Psoas muscle (tissue), 8 donors: Measurements from ENCODE around the gene SPRED3. TPM values are rescaled to one million over a fixed set of nuclear protein-coding genes. Genes with fewer than 3 reads are reported as not detected.

Experiments used
- ATAC-seq, 4 donors: fragments of 200-7000 bp; cut with Tn5 transposase; one replicate each; pipeline ENCODE4 v1.9.1; 2020; ENCODE audit warnings: moderate library complexity in 3 of 4, mild to moderate bottlenecking in 2 of 4
- DNase-seq, 2 donors: peaks; one replicate each; pipeline ENCODE4 v3.0.0-alpha.2; 2020
- H3K27ac ChIP-seq: fragments of 200-600 bp; one replicate; pipeline ENCODE4 v1.8.0; 2022
- H3K27me3 ChIP-seq, 3 donors: fragments of 200-600 bp in 1 of 3; one replicate each; pipeline versions ENCODE4 v1.6.1 to v1.8.0; 2013 to 2022; ENCODE audit warnings: low read length in 2 of 3, mild to moderate bottlenecking in 2 of 3, moderate library complexity in 1 of 3; ENCODE audit not compliant: insufficient read depth in 3 of 3
- H3K36me3 ChIP-seq, 2 donors: fragments of 200-600 bp in 1 of 2; one replicate each; pipeline versions ENCODE4 v1.6.1 to v1.8.0; 2013 to 2022; ENCODE audit warnings: low read depth in 1 of 2, mild to moderate bottlenecking in 1 of 2, moderate library complexity in 1 of 2; ENCODE audit not compliant: insufficient read depth in 1 of 2
- H3K4me1 ChIP-seq: fragments of 200-600 bp; one replicate; pipeline ENCODE4 v1.8.0; 2022
- H3K4me3 ChIP-seq: fragments of 200-600 bp; one replicate; pipeline ENCODE4 v1.8.0; 2022; ENCODE audit warnings: mild to moderate bottlenecking
- H3K9me3 ChIP-seq: fragments of 200-600 bp; one replicate; pipeline ENCODE4 v1.8.0; 2022
- CTCF ChIP-seq: fragments of 200-600 bp; IDR thresholded peaks from one replicate; pipeline ENCODE4 v1.8.0; 2022; ENCODE audit warnings: antibody characterized with exemption
- whole genome bisulfite sequencing, 3 donors: extraction: QIAGEN DNeasy Blood & Tissue Kit; methylation state at CpG; one replicate each; pipeline versions ENCODE4 v1.1.6 to v1.1.7; 2013; 5-methylcytosine and 5-hydroxymethylcytosine counted together
- intact Hi-C, 2 donors: fragments of 100-400 bp; cut with DNase I; formaldehyde crosslinking; loops; one replicate each; pipeline versions ENCODE4 v1.11.0 to v1.14.2; 2022
- polyA plus RNA-seq, 3 donors: library from polyadenylated mRNA; stranded (reverse); fragments of 200-250 nt; gene quantifications; one replicate each; pipeline ENCODE4 v1.2.3, GENCODE V29; 2013
- total RNA-seq, 4 donors: library from RNA; stranded (reverse); fragmentation: NEBNext Ultra II Directional in 2 of 4; extraction: Animal tissue kit (Norgen Biotek cat#: 25700) in 2 of 4; gene quantifications; one replicate each; pipeline versions ENCODE4 v1.2.1 to v1.2.4, GENCODE V29; 2021 to 2023
- donor health status: healthy with polysubstance abuse.
- donor health status: DM: no; HTN: no; CAD: no; lungs with moderate emphysema.
- donor health status: Bipolar disorder and iron deficiency.
- donor health status: healthy.
- donor health status: DM: yes; HTN: yes; CAD: no.
- donor health status: DM: no; HTN: no; CAD: no.
- donor health status: DM: no; HTN: no; CAD: no.
- donor health status: DM: yes; HTN: yes; CAD: no.

The SPRED3 gene
- total and polyA plus RNA-seq, 7 donors: 0.01 to 2.1 (median 1.0) TPM

- H3K27ac ChIP-seq: no peak overlapping the region
- 21 to 23% (median 23%) methylated on average over 47 to 48 of the region's 49 CpGs for WGBS, 3 donors
- H3K27me3 ChIP-seq: no peaks in the 10 kb centered on the region
- intact Hi-C loops: no loop called here
- no peak for TF ChIP-seq CTCF
- no peaks in the 10 kb centered on the region for H3K36me3 ChIP-seq
- peaks cover 4% of the 10 kb centered on the region for H3K4me1 ChIP-seq
- DNase-seq: peak; percentile 59 to 80
- no peaks in the 10 kb centered on the region for H3K9me3 ChIP-seq
- peak; percentile 48 to 79 (median 69) for ATAC-seq
- H3K4me3 ChIP-seq: peak overlapping the region; percentile 56
Measured at GRCh38 chr19:38417544-38418506, 29.3 kb downstream of the SPRED3 start.

GRCh38 chr19:38420935-38421334 lies 32.4 kb downstream of the SPRED3 start:
- H3K27me3 ChIP-seq: no peaks in the 10 kb centered on the region
- no peak for TF ChIP-seq CTCF
- H3K27ac ChIP-seq: no peak overlapping the region
- intact Hi-C loops: no loop called here
- peaks cover 4% of the 10 kb centered on the region for H3K4me1 ChIP-seq
- no peak overlapping the region for H3K4me3 ChIP-seq
- ATAC-seq: no peak
- no peaks in the 10 kb centered on the region for H3K36me3 ChIP-seq
- H3K9me3 ChIP-seq: no peaks in the 10 kb centered on the region
- 69 to 74% (median 73%) methylated on average over 9 of the region's 9 CpGs for WGBS, 3 donors
- DNase-seq: no peak

GRCh38 chr19:38421856-38422255 lies 33.4 kb downstream of the SPRED3 start:
- 76 to 83% (median 82%) methylated on average over 14 of the region's 14 CpGs for WGBS, 3 donors
- intact Hi-C loops: no loop called here
- peaks cover 4% of the 10 kb centered on the region for H3K4me1 ChIP-seq
- H3K4me3 ChIP-seq: no peak overlapping the region
- DNase-seq (no peak), ATAC-seq (no peak)
- H3K27ac ChIP-seq: no peak overlapping the region
- no peak for TF ChIP-seq CTCF
- H3K27me3 ChIP-seq: no peaks in the 10 kb centered on the region
- no peaks in the 10 kb centered on the region for H3K9me3 ChIP-seq
- no peaks in the 10 kb centered on the region for H3K36me3 ChIP-seq

GRCh38 chr19:38422438-38422837 lies 33.9 kb downstream of the SPRED3 start:
- intact Hi-C loops: no loop called here
- H3K9me3 ChIP-seq: no peaks in the 10 kb centered on the region
- H3K27ac ChIP-seq: no peak overlapping the region
- no peak for DNase-seq
- no peak for ATAC-seq
- H3K27me3 ChIP-seq: no peaks in the 10 kb centered on the region
- WGBS, 3 donors: 79 to 84% (median 82%) methylated on average over 7 of the region's 7 CpGs
- TF ChIP-seq CTCF: no peak
- H3K4me1 ChIP-seq: peaks cover 4% of the 10 kb centered on the region
- no peaks in the 10 kb centered on the region for H3K36me3 ChIP-seq
- H3K4me3 ChIP-seq: no peak overlapping the region
